ENCODE measurements around the gene MAP1LC3B2. TPM values are rescaled to one million over a fixed set of nuclear protein-coding genes. Genes with fewer than 3 reads are reported as not detected.

The MAP1LC3B2 gene
- total RNA-seq, 1 experiment from 2014 or later, result not detected

DNA sequence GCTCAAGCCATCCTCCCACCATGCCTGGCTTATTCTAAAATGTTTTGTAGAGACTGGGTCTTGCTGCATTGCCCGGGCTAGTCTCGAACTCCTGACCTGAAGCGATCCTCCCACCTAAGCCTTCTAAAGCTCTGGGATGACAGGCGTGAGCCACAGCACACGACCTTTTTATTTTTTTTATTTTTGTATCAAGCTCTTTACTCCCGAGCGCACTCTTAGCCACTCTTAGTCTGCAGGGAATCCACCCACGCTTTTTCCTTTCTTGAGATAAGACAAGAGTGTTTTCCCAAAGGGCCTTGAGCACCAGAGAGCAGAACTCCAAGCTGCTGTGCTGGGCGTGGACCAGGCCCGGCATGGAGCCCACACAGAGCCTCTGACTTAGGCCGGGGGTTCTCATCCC, 23.4 kb downstream of the MAP1LC3B2 start:
- in situ Hi-C loops (cut with HindIII; ENCODE audit: low pct_unique_long_range_greater_than_20kb, low sequenced_read_pairs), result no loop called here
- DNase-seq (ENCODE audit: low read depth, low spot score), result no peak

- in situ Hi-C loops (cut with HindIII; ENCODE audit: low pct_unique_long_range_greater_than_20kb, low sequenced_read_pairs), result no loop called here
Observed at GRCh38 chr12:116583129-116583694, 24.0 kb downstream of the MAP1LC3B2 start.

DNA sequence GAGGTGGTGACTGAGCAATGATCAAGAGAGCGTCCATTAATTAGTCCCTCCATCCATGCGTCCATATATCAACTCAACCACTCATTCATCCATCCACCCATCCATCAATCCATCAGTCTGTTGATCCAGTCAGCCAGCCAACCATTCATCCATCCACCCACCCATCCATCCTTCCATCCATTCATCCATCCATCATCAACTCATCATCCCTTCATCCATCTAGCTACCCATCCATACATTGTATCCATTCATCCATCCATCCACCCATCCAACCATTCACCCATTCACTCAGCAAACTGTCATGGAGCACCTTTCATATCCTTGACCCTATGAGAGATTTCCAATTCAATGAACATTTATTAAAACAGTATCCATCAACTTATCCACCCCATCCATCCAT, 28.1 kb downstream of the MAP1LC3B2 start:
- in situ Hi-C loops (cut with HindIII; ENCODE audit: low pct_unique_long_range_greater_than_20kb, low sequenced_read_pairs), result no loop called here
- DNase-seq (ENCODE audit: low read depth, low spot score), result no peak

More at GRCh38 chr12:116583129-116583694, 24.0 kb downstream of the MAP1LC3B2 start:
- DNase-seq (ENCODE audit: low read depth, low spot score), result no peak

- in situ Hi-C loops (cut with HindIII; ENCODE audit: low pct_unique_long_range_greater_than_20kb, low sequenced_read_pairs), result no loop called here
- no peak for DNase-seq (ENCODE audit: low read depth, low spot score)
Observed at GRCh38 chr12:116588390-116589028, 29.3 kb downstream of the MAP1LC3B2 start.

GRCh38 chr12:116589581-116589980, 30.4 kb downstream of the MAP1LC3B2 start:
- no peak for DNase-seq (ENCODE audit: low read depth, low spot score)
- in situ Hi-C loops (cut with HindIII; ENCODE audit: low pct_unique_long_range_greater_than_20kb, low sequenced_read_pairs), result no loop called here

DNA sequence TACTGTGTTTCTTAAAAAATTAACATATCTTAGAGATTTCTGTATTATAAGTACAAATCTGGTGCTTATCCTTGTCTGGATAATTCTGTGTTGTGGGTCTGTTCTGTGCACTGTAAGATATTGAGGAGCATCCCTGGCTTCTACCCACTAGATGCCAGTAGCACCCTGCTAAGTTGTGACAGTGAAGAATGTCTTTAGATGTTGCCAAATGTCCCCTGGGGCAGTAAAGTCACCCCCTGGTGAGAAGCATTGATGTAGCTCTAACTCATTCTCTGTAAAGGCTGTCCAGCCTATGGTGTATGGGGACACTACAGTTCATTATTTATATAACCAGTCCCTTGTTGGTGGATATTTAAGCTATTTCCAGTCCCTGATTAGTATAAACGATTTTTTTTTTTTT, 31.4 kb downstream of the MAP1LC3B2 start:
- in situ Hi-C loops (cut with HindIII; ENCODE audit: low pct_unique_long_range_greater_than_20kb, low sequenced_read_pairs), result no loop called here
- DNase-seq (ENCODE audit: low read depth, low spot score), result peak; percentile 46

- no peak for DNase-seq (ENCODE audit: low read depth, low spot score)
- in situ Hi-C loops (cut with HindIII; ENCODE audit: low pct_unique_long_range_greater_than_20kb, low sequenced_read_pairs), result no loop called here
Observed at GRCh38 chr12:116591855-116592637, 32.9 kb downstream of the MAP1LC3B2 start.

- in situ Hi-C loops (cut with HindIII; ENCODE audit: low pct_unique_long_range_greater_than_20kb, low sequenced_read_pairs), result no loop called here
Observed at GRCh38 chr12:116592731-116593130, 33.5 kb downstream of the MAP1LC3B2 start.

GRCh38 chr12:116594325-116595038, 35.3 kb downstream of the MAP1LC3B2 start:
- DNase-seq (ENCODE audit: low read depth, low spot score), result no peak
- in situ Hi-C loops (cut with HindIII; ENCODE audit: low pct_unique_long_range_greater_than_20kb, low sequenced_read_pairs), result no loop called here

More at GRCh38 chr12:116592731-116593130, 33.5 kb downstream of the MAP1LC3B2 start:
- no peak for DNase-seq (ENCODE audit: low read depth, low spot score)

GRCh38 chr12:116595186-116595585, 36.0 kb downstream of the MAP1LC3B2 start:
- DNase-seq (ENCODE audit: low read depth, low spot score), result no peak
- in situ Hi-C loops (cut with HindIII; ENCODE audit: low pct_unique_long_range_greater_than_20kb, low sequenced_read_pairs), result no loop called here

GRCh38 chr12:116595672-116596071, 36.5 kb downstream of the MAP1LC3B2 start:
- no peak for DNase-seq (ENCODE audit: low read depth, low spot score)
- in situ Hi-C loops (cut with HindIII; ENCODE audit: low pct_unique_long_range_greater_than_20kb, low sequenced_read_pairs), result no loop called here

- no peak for DNase-seq (ENCODE audit: low read depth, low spot score)
- in situ Hi-C loops (cut with HindIII; ENCODE audit: low pct_unique_long_range_greater_than_20kb, low sequenced_read_pairs), result no loop called here
Observed at GRCh38 chr12:116597886-116598285, 38.7 kb downstream of the MAP1LC3B2 start.

- no peak for DNase-seq (ENCODE audit: low read depth, low spot score)
- in situ Hi-C loops (cut with HindIII; ENCODE audit: low pct_unique_long_range_greater_than_20kb, low sequenced_read_pairs), result no loop called here
Observed at GRCh38 chr12:116598311-116599284, 39.4 kb downstream of the MAP1LC3B2 start.

DNA sequence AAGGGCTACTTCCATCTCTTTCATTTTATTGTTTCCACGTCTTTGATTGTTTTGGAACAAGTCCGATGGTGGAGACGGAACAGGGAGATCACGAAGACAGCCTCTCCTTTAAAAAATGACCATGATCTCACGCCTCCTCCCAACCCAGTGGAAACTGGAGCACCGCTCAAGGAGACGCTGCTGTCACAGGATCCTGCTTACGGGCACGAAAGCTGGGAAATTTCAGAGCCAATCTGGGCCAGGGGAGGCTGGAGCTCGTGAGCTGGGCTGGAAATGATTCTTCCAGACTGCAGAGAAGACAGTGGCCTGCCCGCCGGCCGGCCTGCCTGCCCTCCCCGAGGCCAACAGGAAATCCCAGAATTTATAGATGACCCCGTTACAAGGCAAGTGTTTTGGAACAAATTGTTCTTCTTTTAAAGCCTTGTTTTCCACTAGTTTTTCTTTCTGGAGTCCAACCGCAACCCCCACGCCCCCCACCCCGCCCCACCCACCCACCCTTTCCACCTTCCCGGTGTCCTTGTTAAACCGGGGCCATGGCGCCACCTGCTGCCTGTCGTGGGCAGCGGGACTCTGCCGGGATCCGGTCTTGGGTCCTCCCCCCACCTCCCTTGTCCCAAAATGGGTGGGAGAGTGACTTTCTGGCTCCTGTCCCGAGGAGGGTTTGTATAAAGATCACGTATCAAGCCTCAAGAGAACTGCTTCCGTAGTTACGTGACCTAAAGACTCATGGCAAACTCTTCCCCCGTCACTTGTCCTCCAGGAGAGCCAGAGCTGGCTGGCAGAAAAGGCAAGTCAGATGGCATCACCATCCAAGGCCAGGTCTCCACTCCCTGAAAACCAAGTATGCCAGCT, 40.3 kb downstream of the MAP1LC3B2 start:
- peak; percentile 66 for DNase-seq (ENCODE audit: low read depth, low spot score)
- in situ Hi-C loops (cut with HindIII; ENCODE audit: low pct_unique_long_range_greater_than_20kb, low sequenced_read_pairs), result no loop called here

DNA sequence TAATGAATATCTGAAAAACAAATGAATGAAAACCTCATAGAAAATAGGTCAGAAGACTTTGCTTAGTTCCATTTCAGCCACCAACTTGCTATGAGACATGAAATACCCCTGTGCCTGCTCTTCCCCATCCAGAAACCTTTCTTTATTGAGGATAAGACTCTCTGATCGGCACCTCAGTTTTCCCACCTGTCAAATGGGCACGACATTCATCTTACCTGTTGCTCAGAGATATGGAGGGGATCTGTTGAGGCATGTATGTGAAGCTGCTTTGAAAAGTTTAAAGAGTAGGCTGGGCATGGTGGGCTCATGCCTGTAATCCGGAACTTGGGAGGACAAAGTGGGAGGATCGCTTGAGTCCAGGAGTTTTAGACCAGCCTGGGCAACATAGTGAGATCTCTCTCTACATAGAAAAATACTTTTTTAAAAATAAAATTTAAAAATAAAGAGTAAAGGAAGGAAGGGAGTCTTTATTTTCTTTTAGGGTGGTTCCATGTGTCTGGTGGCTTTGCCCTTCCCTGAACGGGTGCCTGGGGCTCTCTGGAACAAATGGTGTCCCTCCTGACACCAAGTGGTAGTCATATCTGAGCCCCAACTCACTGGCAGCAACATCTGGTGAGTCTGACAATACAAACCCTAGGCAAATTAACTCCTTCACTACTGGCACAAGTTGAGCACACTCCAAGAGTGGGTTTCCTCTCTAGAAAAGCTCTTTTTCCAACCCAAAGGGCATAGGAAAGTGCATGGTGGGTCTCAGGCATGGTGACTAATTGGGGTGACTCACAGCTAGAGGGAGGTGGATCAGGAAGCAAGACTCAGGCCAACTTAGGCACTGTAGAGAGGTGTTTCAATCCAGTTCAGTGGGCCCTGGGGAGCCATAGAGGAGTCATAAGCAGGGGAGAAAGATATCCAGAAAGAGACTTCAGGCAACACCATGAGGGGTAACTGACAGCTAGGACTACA, 42.1 kb downstream of the MAP1LC3B2 start:
- no peak for DNase-seq (ENCODE audit: low read depth, low spot score)
- in situ Hi-C loops (cut with HindIII; ENCODE audit: low pct_unique_long_range_greater_than_20kb, low sequenced_read_pairs), result no loop called here

Measured in SK-MEL-5 (cell line).